OCI-M1 (cell line): ENCODE measurements around the gene HAVCR2.

Experiments
- DNase-seq: peaks from one replicate; lab custom pipeline; 2025; lab: John Stamatoyannopoulos, UW

HAVCR2 gene

DNA sequence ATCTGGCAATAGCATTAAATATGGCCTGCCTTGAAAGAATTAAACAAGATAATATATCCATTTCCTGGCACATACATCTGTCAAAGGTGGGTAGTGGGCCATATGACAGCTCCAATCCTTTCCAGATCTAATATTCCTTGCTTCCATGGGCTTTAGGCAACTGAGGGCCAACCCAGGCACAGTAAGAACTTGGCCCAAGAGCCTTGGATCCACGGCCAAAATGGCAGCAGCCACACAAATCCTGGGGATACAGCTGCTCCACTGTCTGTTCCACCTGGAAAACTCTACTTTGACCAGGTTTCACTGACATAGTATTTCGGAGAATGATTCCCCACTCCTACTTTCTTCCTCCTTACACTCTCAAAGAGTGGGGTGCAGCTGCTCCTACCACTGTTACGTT lies 63.2 kb downstream of the HAVCR2 start:
- DNase-seq = no peak

DNA sequence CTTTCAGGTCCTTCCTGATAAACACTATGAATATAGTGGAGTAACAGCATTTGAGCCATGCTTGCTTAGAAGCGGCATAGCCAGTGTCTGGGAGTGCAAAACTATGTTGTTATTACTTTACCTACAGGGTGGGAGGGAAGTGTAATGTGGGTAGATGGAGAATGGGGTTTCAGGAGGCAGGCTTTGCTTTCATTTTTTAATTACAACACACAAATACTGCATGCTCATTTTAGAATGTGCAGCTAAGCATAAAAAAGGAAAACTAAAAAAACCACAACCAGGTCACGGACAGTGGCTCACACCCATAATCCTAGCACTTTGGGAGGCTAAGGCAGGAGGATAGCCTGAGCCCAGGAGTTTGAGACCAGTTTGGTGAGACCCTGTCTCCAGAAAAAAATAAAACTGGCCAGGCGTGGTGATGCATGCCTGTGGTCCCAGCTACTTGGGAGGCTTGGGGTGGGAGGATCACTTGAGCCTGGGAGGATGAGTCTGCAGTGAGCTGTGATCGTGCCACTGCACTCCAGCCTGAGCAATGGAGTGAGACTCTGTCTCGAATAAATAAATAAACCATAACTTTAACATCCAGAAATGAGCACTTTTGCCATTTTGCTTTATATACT lies 70.2 kb downstream of the HAVCR2 start:
- DNase-seq = no peak
